BJ (cell line): ENCODE data around the gene SUZ12. TPM values are rescaled to one million over a fixed set of nuclear protein-coding genes. Genes with fewer than 3 reads are reported as not detected.
A peak's percentile ranks its signal among the peaks of the same experiment; 100 is the strongest.
"Not testable (repeated sequence)": the region's sequence is repeated elsewhere in the genome, so short reads cannot be mapped to it uniquely, and the experiment has no call there.

Experiments
- CTCF ChIA-PET: fragments of 350-600 bp; formaldehyde crosslinking; extraction: SDS; loops from one replicate; lab custom pipeline; 2021; ENCODE audit warnings: antibody characterized with exemption, inconsistent platforms; lab: Yijun Ruan, JAX
- POLR2A ChIA-PET: fragments of 300-600 bp; sonication (Branson Sonifier 250); formaldehyde crosslinking; extraction: SDS; loops from one replicate; lab custom pipeline; 2021; ENCODE audit warnings: antibody characterized with exemption; lab: Charles Lee
- DNase-seq: peaks from one replicate; pipeline ENCODE4 v3.0.0-alpha.2; 2011; ENCODE audit warnings: low read depth
- H3K27me3 ChIP-seq: 2 replicates; pipeline ENCODE4 v1.6.0; 2011; ENCODE audit warnings: low read length; ENCODE audit not compliant: control insufficient read depth, insufficient read depth
- H3K36me3 ChIP-seq: 2 replicates; pipeline ENCODE4 v1.5.1; 2011; ENCODE audit warnings: low read length; ENCODE audit not compliant: control insufficient read depth, insufficient read depth
- H3K4me3 ChIP-seq: 2 replicates; pipeline ENCODE4 v1.5.1; 2011; ENCODE audit warnings: low read depth, mild to moderate bottlenecking, control low read depth, low read length
- CTCF ChIP-seq: IDR thresholded peaks from 2 replicates; pipeline ENCODE4 v1.5.1; 2011; ENCODE audit warnings: low read depth, mild to moderate bottlenecking, control low read depth, inconsistent platforms, low read length, moderate library complexity; ENCODE audit not compliant: insufficient read depth
- polyA plus RNA-seq: library from polyadenylated mRNA; depleted of rRNA; stranded (reverse); fragments of >200 nt; gene quantifications from 2 replicates; pipeline ENCODE4 v1.2.3, GENCODE V29; 2011

SUZ12 gene
- polyA plus RNA-seq, 1 experiment = 4.7 TPM

GRCh38 chr17:31931756-31932155, 5.1 kb upstream of the SUZ12 start:
- POLR2A ChIA-PET = no interaction called here
- Histone ChIP-seq H3K36me3 (no peaks in the 10 kb centered on the region), H3K4me3 (no peak overlapping the region), H3K27me3 (no peaks in the 10 kb centered on the region)
- CTCF ChIA-PET = interaction anchor here (0.9 kb wide), 1 partner anchor 22 kb away, joined by 4 read pairs; no protein-coding TSS in a partner anchor
- TF ChIP-seq CTCF = no peak
- no peak for DNase-seq

GRCh38 chr17:31935512-31935911, 1.3 kb upstream of the SUZ12 start:
- CTCF ChIA-PET = no interaction called here
- DNase-seq = no peak

GRCh38 chr17:31937926-31938641, 1.3 kb downstream of the SUZ12 start:
- H3K36me3 ChIP-seq, POLR2A ChIA-PET, CTCF ChIA-PET, H3K27me3 ChIP-seq, DNase-seq: not testable (repeated sequence)
- peak overlapping the region; percentile 45 for H3K4me3 ChIP-seq

More at GRCh38 chr17:31935512-31935911, 1.3 kb upstream of the SUZ12 start:
- H3K4me3 ChIP-seq = no peak overlapping the region
- no peak for TF ChIP-seq CTCF
- POLR2A ChIA-PET = no interaction called here
- no peaks in the 10 kb centered on the region for H3K36me3 ChIP-seq
- H3K27me3 ChIP-seq = no peaks in the 10 kb centered on the region

GRCh38 chr17:31941916-31942315, 5.1 kb downstream of the SUZ12 start:
- H3K4me3 ChIP-seq, POLR2A ChIA-PET, H3K36me3 ChIP-seq, CTCF ChIA-PET, H3K27me3 ChIP-seq, DNase-seq: not testable (repeated sequence)

- H3K4me3 ChIP-seq, CTCF ChIA-PET, POLR2A ChIA-PET, DNase-seq, H3K36me3 ChIP-seq, H3K27me3 ChIP-seq: not testable (repeated sequence)
Observed at GRCh38 chr17:31942396-31942795, 5.6 kb downstream of the SUZ12 start.

GRCh38 chr17:31951953-31952352, 15.1 kb downstream of the SUZ12 start:
- H3K27me3 ChIP-seq, H3K4me3 ChIP-seq, CTCF ChIA-PET, H3K36me3 ChIP-seq, POLR2A ChIA-PET, DNase-seq: not testable (repeated sequence)

GRCh38 chr17:31964131-31964530, 27.3 kb downstream of the SUZ12 start:
- CTCF ChIA-PET = interaction anchor here (2.1 kb wide), 1 partner anchor 43 kb away, joined by 6 read pairs; the partner anchor contains the start of gene LRRC37B
- H3K4me3 ChIP-seq, DNase-seq, POLR2A ChIA-PET, H3K27me3 ChIP-seq, H3K36me3 ChIP-seq: not testable (repeated sequence)

- Histone ChIP-seq H3K27me3 (no peaks in the 10 kb centered on the region), H3K36me3 (peaks cover 3% of the 10 kb centered on the region; the same call in 1 of the 2 replicates), H3K4me3 (no peak overlapping the region)
- POLR2A ChIA-PET = no interaction called here
- no peak for DNase-seq
- no peak for TF ChIP-seq CTCF
- CTCF ChIA-PET = no interaction called here
Observed at GRCh38 chr17:31967648-31968047, 30.8 kb downstream of the SUZ12 start.

GRCh38 chr17:31970416-31970815, 33.6 kb downstream of the SUZ12 start:
- DNase-seq, H3K27me3 ChIP-seq, H3K36me3 ChIP-seq, CTCF ChIA-PET, POLR2A ChIA-PET, H3K4me3 ChIP-seq: not testable (repeated sequence)
